Vagina (tissue), 2 donors: ENCODE measurements around the gene RASGRP1.

Experiments used
- CTCF ChIP-seq, 3 experiments: fragments of 450-650 bp in 2 of 3; fragments of 200-600 bp in 1 of 3; sonication (generic) in 1 of 3; IDR thresholded peaks; one replicate each; pipeline ENCODE4 v1.5.1; 2017 to 2019; ENCODE audit warnings: antibody characterized with exemption in 3 of 3, mild to moderate bottlenecking in 2 of 3, moderate library complexity in 2 of 3
- POLR2A ChIP-seq, 2 donors: fragments of 450-650 bp; IDR thresholded peaks; one replicate each; pipeline ENCODE4 v1.6.1; 2017; ENCODE audit warnings: antibody characterized with exemption in 2 of 2, mild to moderate bottlenecking in 2 of 2, moderate library complexity in 2 of 2

- TF ChIP-seq CTCF (IDR thresholded peaks at IDR 0.05): no peak
- no peak for TF ChIP-seq POLR2A (IDR thresholded peaks at IDR 0.05)
These were observed 123.5 kb downstream of the RASGRP1 start for GRCh38 chr15:38441130-38441519.
